Measurements from ENCODE around the gene EIF3J. TPM values are rescaled to one million over a fixed set of nuclear protein-coding genes. Genes with fewer than 3 reads are reported as not detected.

The EIF3J gene
- total RNA-seq, 2 donors from 2014 or later: 60.2 to 70.8 TPM

- no peak for DNase-seq (ENCODE audit: low spot score)
- intact Hi-C loops (cut with DNase I): loop anchor here in 1 of 2 donors (10.0 kb wide), 1 partner anchor 155 kb away; the partner anchor contains the start of gene TRIM69
Measured at GRCh38 chr15:44580105-44580504, 43.2 kb downstream of the EIF3J start.

- DNase-seq (ENCODE audit: low spot score): no peak
- intact Hi-C loops (cut with DNase I): loop anchor here in 1 of 2 donors (10.0 kb wide), 1 partner anchor 151 kb away; the partner anchor contains the start of gene TRIM69
Measured at GRCh38 chr15:44584162-44584749, 47.3 kb downstream of the EIF3J start.

GRCh38 chr15:44585633-44586032 is 48.7 kb downstream of the EIF3J start:
- intact Hi-C loops (cut with DNase I): loop anchor here in 1 of 2 donors (10.0 kb wide), 1 partner anchor 149 kb away; the partner anchor contains the start of gene TRIM69
- no peak for DNase-seq (ENCODE audit: low spot score)

- no peak for DNase-seq (ENCODE audit: low spot score)
- intact Hi-C loops (cut with DNase I): loop anchor here in 1 of 2 donors (10.0 kb wide), 1 partner anchor 146 kb away; the partner anchor contains the start of gene TRIM69
Measured at GRCh38 chr15:44588541-44588940, 51.6 kb downstream of the EIF3J start.

- no peak for DNase-seq (ENCODE audit: low spot score)
- intact Hi-C loops (cut with DNase I): no loop called here
Measured at GRCh38 chr15:44591326-44591725, 54.4 kb downstream of the EIF3J start.

- intact Hi-C loops (cut with DNase I): no loop called here
- no peak for DNase-seq (ENCODE audit: low spot score)
Measured at GRCh38 chr15:44593042-44593736, 56.2 kb downstream of the EIF3J start.

GRCh38 chr15:44595246-44595645 is 58.3 kb downstream of the EIF3J start:
- DNase-seq (ENCODE audit: low spot score): no peak
- intact Hi-C loops (cut with DNase I): no loop called here

GRCh38 chr15:44595656-44596510 is 58.9 kb downstream of the EIF3J start:
- intact Hi-C loops (cut with DNase I): no loop called here
- DNase-seq (ENCODE audit: low spot score): no peak

GRCh38 chr15:44596511-44597010 is 59.6 kb downstream of the EIF3J start:
- intact Hi-C loops (cut with DNase I): no loop called here
- DNase-seq (ENCODE audit: low spot score): no peak

GRCh38 chr15:44598066-44598465 is 61.1 kb downstream of the EIF3J start:
- intact Hi-C loops (cut with DNase I): no loop called here
- DNase-seq (ENCODE audit: low spot score): no peak

- DNase-seq (ENCODE audit: low spot score): no peak
- intact Hi-C loops (cut with DNase I): no loop called here
Measured at GRCh38 chr15:44598892-44599291, 61.9 kb downstream of the EIF3J start.

GRCh38 chr15:44603126-44603525 is 66.2 kb downstream of the EIF3J start:
- no peak for DNase-seq (ENCODE audit: low spot score)
- intact Hi-C loops (cut with DNase I): loop anchor here in 1 of 2 donors (10.0 kb wide), 1 partner anchor 132 kb away; the partner anchor contains the start of gene TRIM69

GRCh38 chr15:44606740-44607139 is 69.8 kb downstream of the EIF3J start:
- DNase-seq (ENCODE audit: low spot score): no peak
- intact Hi-C loops (cut with DNase I): loop anchor here in 1 of 2 donors (10.0 kb wide), 1 partner anchor 128 kb away; the partner anchor contains the start of gene TRIM69

Other genes with a start within 250 kb of the EIF3J start
- 100 to 1,000 TPM; 102 to 109 TPM for gene GOLM2, start 248.4 kb upstream of the EIF3J start, total RNA-seq
- 10 to 100 TPM; 32.1 to 33.9 TPM for gene CTDSPL2, start 109.5 kb upstream of the EIF3J start, total RNA-seq
- 10 to 100 TPM; 51.4 to 65.4 TPM for gene SPG11, start 126.5 kb downstream of the EIF3J start, total RNA-seq
- gene PATL2, start 174.2 kb downstream of the EIF3J start, total RNA-seq: 1 to 10 TPM; 1.0 to 2.2 TPM
- 1,000 to 10,000 TPM; 1,809 to 2,111 TPM for gene B2M, start 174.4 kb downstream of the EIF3J start, total RNA-seq
- gene TRIM69, start 199.4 kb downstream of the EIF3J start, total RNA-seq: 10 to 100 TPM; 20.0 to 28.7 TPM

Measured in posterior vena cava (tissue), 2 donors.